ENCODE data around the gene RAB3C. TPM values are rescaled to one million over a fixed set of nuclear protein-coding genes. Genes with fewer than 3 reads are reported as not detected.
A peak's percentile ranks its signal among the peaks of the same experiment; 100 is the strongest.
"Not testable (repeated sequence)": the region's sequence is repeated elsewhere in the genome, so short reads cannot be mapped to it uniquely, and the experiment has no call there.

RAB3C gene
- total RNA-seq, 1 donor from 2014 or later = 0.30 TPM

DNA sequence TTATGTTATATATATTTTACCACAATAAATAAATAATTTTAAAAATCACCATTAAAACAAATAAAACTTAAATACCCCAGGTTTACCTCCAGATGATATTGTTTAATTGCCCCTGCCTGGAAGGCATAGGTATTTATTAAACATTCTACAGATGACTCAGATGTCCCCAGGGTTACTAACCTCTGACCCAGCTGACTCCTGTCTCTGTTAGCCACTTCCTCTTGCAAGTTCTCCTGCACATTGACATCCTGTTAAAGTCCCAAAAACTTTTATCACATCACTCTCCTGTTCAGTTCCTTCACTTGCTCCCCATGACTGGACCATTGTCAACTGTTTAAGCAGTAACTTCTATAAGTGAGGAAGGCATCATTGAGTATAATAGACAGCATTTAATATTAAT, 37.0 kb upstream of the RAB3C start:
- H3K9me3 ChIP-seq = no peaks in the 10 kb centered on the region
- intact Hi-C loops (cut with DNase I) = no loop called here
- peaks cover 14% of the 10 kb centered on the region for H3K4me1 ChIP-seq
- no peaks in the 10 kb centered on the region for H3K36me3 ChIP-seq
- DNase-seq (no peak), ATAC-seq (peak; percentile 53 to 66)
- TF ChIP-seq, protein P1, sequence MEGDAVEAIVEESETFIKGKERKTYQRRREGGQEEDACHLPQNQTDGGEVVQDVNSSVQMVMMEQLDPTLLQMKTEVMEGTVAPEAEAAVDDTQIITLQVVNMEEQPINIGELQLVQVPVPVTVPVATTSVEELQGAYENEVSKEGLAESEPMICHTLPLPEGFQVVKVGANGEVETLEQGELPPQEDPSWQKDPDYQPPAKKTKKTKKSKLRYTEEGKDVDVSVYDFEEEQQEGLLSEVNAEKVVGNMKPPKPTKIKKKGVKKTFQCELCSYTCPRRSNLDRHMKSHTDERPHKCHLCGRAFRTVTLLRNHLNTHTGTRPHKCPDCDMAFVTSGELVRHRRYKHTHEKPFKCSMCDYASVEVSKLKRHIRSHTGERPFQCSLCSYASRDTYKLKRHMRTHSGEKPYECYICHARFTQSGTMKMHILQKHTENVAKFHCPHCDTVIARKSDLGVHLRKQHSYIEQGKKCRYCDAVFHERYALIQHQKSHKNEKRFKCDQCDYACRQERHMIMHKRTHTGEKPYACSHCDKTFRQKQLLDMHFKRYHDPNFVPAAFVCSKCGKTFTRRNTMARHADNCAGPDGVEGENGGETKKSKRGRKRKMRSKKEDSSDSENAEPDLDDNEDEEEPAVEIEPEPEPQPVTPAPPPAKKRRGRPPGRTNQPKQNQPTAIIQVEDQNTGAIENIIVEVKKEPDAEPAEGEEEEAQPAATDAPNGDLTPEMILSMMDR (IDR thresholded peaks at IDR 0.05) = no peak
- H3K27me3 ChIP-seq (ENCODE audit: low read depth) = no peaks in the 10 kb centered on the region
- H3K4me3 ChIP-seq = no peak overlapping the region
- no peak overlapping the region for H3K27ac ChIP-seq

DNA sequence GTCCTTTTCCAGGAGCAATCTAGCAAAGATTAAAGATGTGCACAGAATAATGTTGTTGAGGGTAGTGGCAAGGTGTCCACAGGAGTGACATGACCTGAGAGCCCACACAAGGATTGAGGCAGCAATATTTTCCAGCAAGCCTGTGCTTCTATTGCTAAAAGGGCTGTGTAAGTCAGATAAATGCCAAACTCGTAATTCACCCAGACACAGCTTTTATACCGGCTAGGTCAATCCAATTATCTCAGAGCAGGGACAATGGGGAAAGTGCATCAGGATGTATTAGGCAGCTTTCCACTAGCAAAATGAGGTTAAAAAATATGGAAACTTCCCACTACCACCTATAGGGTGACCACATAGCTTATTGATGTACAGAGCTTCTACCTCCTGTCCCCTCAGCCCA, 34.8 kb upstream of the RAB3C start:
- H3K27ac ChIP-seq = no peak overlapping the region
- intact Hi-C loops (cut with DNase I) = no loop called here
- DNase-seq (no peak), ATAC-seq (no peak)
- TF ChIP-seq, protein P1 (IDR thresholded peaks at IDR 0.05) = no peak
- no peaks in the 10 kb centered on the region for H3K9me3 ChIP-seq
- H3K4me3 ChIP-seq = no peak overlapping the region
- no peaks in the 10 kb centered on the region for H3K27me3 ChIP-seq (ENCODE audit: low read depth)
- no peaks in the 10 kb centered on the region for H3K36me3 ChIP-seq
- H3K4me1 ChIP-seq = peaks cover 14% of the 10 kb centered on the region

DNA sequence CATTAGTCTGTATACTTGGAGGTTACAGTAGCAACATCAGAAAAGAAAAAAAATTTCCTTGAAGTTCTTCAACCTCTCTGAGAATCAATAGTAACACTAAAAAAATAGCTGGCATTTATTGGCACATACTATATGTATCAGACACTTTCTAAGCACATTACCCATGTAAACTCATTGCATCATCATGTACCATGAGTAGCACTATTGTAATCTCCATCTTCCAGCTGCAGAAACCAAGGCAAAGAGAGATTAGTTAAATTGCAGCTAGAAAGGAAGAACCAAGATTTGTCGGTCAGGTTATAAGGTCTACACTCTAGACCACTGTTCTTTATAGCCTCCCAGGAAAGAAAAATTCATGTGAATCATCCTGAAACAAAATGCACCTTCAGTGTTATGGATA, 31.4 kb upstream of the RAB3C start:
- H3K36me3 ChIP-seq = no peaks in the 10 kb centered on the region
- TF ChIP-seq, protein P1 (IDR thresholded peaks at IDR 0.05) = no peak
- DNase-seq (no peak), ATAC-seq (no peak)
- no peak overlapping the region for H3K27ac ChIP-seq
- no peak overlapping the region for H3K4me3 ChIP-seq
- no peaks in the 10 kb centered on the region for H3K9me3 ChIP-seq
- no peaks in the 10 kb centered on the region for H3K27me3 ChIP-seq (ENCODE audit: low read depth)
- H3K4me1 ChIP-seq = no peaks in the 10 kb centered on the region
- intact Hi-C loops (cut with DNase I) = no loop called here

DNA sequence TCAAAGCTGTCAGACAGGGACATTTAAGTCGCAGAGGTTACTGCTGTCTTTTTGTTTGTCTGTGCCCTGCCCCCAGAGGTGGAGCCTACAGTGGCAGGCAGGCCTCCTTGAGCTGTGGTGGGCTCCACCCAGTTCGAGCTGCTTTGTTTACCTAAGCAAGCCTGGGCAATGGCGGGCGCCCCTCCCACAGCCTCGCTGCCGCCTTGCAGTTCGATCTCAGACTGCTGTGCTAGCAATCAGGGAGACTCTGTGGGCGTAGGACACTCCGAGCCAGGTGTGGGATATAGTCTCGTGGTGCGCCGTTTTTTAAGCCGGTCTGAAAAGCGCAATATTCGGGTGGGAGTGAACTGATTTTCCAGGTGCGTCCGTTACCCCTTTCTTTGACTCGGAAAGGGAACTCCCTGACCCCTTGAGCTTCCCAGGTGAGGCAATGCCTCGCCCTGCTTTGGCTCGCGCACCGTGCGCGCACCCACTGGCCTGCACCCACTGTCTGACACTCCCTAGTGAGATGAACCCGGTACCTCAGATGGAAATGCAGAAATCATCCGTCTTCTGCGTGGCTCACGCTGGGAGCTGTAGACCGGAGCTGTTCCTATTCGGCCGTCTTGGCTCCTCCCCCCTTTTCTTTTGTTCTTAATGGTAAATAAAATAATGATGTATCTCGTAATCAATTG, 25.1 kb upstream of the RAB3C start:
- H3K36me3 ChIP-seq; intact Hi-C loops (cut with DNase I); ATAC-seq; H3K27ac ChIP-seq; H3K4me1 ChIP-seq; H3K27me3 ChIP-seq (ENCODE audit: low read depth); H3K9me3 ChIP-seq; DNase-seq; H3K4me3 ChIP-seq: not testable (repeated sequence)

DNA sequence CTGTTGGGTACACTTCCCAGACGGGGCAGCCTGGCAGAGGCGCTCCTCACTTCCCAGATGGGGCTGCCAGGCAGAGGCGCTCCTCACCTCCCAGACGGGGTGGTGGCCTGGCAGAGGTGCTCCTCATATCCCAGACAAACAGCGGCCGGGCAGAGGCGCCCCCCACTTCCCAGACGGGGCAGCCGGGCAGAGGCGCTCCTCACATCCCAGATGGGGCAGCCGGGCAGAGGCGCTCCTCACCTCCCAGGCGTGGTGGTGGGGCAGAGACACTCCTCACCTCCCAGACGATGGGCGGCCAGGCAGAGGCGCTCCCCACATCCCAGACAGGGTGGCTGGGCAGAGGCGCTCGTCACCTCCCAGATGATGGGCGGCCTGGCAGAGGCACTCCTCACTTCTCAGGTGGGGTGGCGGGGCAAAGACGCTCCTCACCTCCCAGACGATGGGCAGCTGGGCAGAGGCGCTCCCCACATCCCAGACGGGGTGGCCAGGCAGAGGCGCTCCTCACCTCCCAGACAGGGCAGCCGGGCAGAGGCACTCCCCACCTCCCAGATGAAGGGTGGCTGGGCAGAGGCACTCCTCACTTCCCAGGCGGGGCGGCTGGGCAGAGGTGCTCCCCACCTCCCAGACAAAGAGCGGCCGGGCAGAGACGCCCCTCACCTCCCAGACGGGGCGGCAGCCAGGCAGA, 19.7 kb upstream of the RAB3C start:
- peak; percentile 37 for DNase-seq
- H3K36me3 ChIP-seq; H3K4me3 ChIP-seq; ATAC-seq; H3K4me1 ChIP-seq; intact Hi-C loops (cut with DNase I); H3K27me3 ChIP-seq (ENCODE audit: low read depth); H3K9me3 ChIP-seq; H3K27ac ChIP-seq: not testable (repeated sequence)

DNA sequence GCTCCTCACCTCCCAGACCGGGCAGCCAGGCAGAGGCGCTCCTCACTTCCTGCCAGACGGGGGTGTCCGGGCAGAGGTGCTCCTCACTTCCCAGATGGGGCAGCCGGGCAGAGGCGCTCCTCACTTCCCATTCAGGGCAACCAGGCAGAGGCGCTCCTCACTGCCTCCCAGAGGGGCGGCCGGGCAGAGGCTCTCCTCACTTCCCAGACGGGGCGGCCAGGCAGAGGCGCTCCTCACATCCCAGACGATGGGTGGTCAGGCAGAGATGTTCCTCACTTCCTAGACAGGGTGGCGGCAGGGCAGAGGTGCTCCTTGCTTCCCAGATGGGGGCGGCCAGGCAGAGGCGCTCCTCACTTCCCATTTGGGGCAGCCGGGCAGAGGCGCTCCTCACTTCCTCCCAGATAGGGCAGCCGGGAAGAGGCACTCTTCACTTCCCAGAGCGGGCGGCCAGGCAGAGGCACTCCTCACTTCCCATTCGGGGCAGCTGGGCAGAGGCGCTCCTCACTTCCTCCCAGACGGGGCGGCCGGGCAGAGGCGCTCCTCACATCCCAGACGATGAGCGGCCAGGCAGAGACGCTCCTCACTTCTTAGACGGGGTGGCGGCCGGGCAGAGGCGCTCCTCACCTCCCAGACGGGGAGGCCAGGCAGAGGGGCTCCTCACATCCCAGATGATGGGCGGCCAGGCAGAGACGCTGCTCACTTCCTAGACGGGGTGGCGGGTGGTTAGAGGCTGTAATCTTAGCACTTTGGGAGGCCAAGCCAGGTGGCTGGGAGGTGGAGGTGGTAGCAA, 18.6 kb upstream of the RAB3C start:
- H3K4me3 ChIP-seq; H3K36me3 ChIP-seq; ATAC-seq; H3K27ac ChIP-seq; H3K4me1 ChIP-seq; H3K9me3 ChIP-seq; intact Hi-C loops (cut with DNase I); H3K27me3 ChIP-seq (ENCODE audit: low read depth): not testable (repeated sequence)
- DNase-seq = peak; percentile 39

DNA sequence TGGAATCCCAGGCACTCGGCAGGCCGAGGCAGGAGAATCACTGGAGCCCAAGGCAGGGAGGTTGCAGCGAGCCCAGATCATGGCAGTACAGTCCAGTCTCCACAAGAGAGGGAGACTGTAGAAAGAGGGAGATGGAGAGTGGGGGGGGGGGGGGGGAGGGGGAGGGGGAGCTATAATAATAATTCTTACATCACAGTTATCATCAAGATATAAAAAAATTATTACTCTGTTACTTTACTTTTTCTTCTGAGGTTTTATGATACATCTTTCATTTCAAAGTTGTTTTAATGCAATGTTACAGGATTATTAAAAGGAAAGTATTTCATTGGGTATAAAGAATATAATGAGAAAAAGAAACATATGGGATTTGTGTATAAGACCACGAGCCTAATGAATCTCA, 17.8 kb upstream of the RAB3C start:
- TF ChIP-seq, protein P1 (IDR thresholded peaks at IDR 0.05) = no peak
- H3K4me1 ChIP-seq = no peaks in the 10 kb centered on the region
- no peaks in the 10 kb centered on the region for H3K9me3 ChIP-seq
- DNase-seq = no peak
- no peaks in the 10 kb centered on the region for H3K36me3 ChIP-seq
- intact Hi-C loops (cut with DNase I) = no loop called here
- ATAC-seq = no peak
- H3K4me3 ChIP-seq = no peak overlapping the region
- H3K27me3 ChIP-seq (ENCODE audit: low read depth) = no peaks in the 10 kb centered on the region
- no peak overlapping the region for H3K27ac ChIP-seq

All from lower lobe of right lung (tissue), 2 donors.